GM06990 (cell line): ENCODE results near the gene GPR158.
"Not testable (repeated sequence)": the region's sequence is repeated elsewhere in the genome, so short reads cannot be mapped to it uniquely, and the experiment has no call there.

Experiments
- DNase-seq: peaks from one replicate; pipeline ENCODE4 v3.0.0-alpha.2; 2011; ENCODE audit not compliant: insufficient read length; ENCODE audit errors: extremely low read depth
- H3K27me3 ChIP-seq: replicated peaks from 2 replicates; pipeline ENCODE4 v1.6.0; 2011; ENCODE audit warnings: low read length; ENCODE audit not compliant: control insufficient read depth, insufficient read depth
- H3K36me3 ChIP-seq: 2 replicates; pipeline ENCODE4 v1.5.1; 2011; ENCODE audit warnings: low read length; ENCODE audit not compliant: control insufficient read depth, insufficient read depth
- H3K4me3 ChIP-seq: replicated peaks from 2 replicates; pipeline ENCODE4 v1.5.1; 2011; ENCODE audit warnings: low read depth, mild to moderate bottlenecking, control low read depth, low read length
- TF ChIP-seq, protein P1 (sequence below): IDR thresholded peaks from 2 replicates; pipeline ENCODE4 v1.5.1; 2011; ENCODE audit warnings: low read length, control low read depth, mild to moderate bottlenecking, inconsistent platforms; ENCODE audit not compliant: insufficient read depth, poor library complexity, severe bottlenecking

The GPR158 gene

DNA sequence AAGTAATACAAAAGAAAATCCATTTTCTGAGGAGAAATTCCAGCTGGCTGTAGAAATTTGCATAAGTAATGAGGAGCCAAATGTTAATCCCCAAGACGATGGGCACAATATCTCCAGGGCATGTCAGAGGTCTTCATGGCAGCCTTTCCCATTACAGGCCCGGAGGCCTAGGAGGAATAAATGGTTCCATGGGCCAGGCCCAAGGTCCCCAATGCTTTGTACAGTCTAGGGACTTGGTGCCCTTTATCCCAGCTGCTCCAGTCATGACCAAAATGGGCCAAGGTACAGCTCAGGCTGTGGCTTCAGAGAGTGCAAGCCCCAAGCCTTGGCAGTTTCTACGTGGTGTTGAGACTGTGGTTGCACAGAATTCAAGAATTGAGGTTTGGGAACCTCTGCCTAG lies 182.5 kb downstream of the GPR158 start:
- no peak for DNase-seq
- H3K4me3 ChIP-seq = no peak overlapping the region
- TF ChIP-seq, protein P1, sequence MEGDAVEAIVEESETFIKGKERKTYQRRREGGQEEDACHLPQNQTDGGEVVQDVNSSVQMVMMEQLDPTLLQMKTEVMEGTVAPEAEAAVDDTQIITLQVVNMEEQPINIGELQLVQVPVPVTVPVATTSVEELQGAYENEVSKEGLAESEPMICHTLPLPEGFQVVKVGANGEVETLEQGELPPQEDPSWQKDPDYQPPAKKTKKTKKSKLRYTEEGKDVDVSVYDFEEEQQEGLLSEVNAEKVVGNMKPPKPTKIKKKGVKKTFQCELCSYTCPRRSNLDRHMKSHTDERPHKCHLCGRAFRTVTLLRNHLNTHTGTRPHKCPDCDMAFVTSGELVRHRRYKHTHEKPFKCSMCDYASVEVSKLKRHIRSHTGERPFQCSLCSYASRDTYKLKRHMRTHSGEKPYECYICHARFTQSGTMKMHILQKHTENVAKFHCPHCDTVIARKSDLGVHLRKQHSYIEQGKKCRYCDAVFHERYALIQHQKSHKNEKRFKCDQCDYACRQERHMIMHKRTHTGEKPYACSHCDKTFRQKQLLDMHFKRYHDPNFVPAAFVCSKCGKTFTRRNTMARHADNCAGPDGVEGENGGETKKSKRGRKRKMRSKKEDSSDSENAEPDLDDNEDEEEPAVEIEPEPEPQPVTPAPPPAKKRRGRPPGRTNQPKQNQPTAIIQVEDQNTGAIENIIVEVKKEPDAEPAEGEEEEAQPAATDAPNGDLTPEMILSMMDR = no peak
- H3K27me3 ChIP-seq = no peaks in the 10 kb centered on the region
- H3K36me3 ChIP-seq = no peaks in the 10 kb centered on the region

DNA sequence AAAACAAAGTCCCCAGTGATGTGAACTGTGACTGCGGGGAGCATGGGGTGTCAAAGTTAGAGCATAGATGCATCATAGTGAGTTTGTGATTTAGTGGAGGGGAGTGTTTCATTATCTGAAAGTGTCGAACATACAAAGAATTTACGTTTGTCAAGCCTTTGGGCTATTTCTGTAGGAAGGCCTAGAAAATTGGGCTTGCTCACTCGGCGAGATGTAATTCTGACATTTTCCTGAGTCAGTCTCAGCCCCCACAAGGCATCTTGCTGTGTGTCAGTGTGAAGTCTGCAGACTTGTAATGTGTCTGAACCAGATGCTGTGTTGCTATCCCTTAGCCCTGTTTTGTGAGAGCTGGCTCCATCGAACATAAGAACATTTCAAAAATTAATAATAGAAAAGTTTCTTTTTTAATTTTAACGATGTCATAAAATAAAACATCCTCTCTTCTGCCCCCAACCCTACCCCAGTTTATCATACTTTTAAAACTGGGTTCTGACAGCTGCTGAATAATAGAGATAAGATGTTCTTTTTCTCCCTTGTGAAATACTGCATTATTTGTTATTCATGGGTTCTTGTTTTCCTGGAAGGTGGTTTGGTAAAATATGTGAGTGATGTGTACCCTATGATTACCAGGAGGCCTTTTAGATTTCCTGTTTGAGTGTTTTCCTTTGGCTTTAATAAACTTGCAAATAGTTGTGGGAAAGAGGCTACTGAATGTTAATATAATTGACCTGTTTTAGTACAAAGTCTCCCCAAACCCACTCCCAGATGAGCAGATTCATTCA lies 207.4 kb downstream of the GPR158 start:
- Histone ChIP-seq H3K27me3 (no peaks in the 10 kb centered on the region), H3K36me3 (no peaks in the 10 kb centered on the region), H3K4me3 (no peak overlapping the region)
- no peak for DNase-seq
- TF ChIP-seq, protein P1 = no peak

DNA sequence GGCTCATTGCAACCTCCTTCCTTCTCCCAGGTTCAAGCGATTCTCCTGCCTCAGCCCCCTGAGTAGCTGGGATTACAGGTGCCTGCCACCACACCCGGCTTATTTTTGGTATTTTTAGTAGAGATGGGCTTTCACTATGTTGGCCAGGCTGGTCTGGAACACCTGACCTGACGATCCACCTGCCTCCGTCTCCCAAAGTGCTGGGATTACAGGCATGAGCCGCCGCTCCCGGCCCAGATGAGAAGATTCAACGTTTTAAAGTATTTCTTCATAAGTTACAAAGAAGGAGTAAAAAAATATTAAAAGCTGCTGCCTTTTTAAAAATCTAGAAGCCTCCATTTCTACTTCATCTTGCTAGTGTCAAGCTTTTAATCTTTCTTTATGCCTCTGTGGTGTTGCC lies 208.1 kb downstream of the GPR158 start:
- H3K27me3 ChIP-seq, DNase-seq, H3K36me3 ChIP-seq, H3K4me3 ChIP-seq: not testable (repeated sequence)

DNA sequence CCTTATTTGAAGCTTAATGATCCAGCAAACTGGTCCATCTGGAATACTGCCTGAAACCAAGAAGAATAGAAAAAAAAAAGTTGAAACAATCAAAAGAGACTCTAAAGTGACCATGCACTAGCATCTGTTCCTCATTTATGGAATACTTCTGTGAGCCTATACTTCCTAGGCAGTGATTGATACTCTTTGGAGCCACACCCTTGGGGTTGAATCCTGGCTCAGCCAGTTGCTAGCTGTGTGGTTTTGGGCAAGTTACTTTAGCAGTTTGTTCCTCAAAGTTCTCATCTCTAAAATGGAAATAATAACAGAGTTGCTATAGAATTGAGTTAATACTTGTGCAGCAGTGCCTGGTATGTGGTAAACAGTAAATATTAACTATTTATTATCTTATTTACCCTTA lies 208.9 kb downstream of the GPR158 start:
- TF ChIP-seq, protein P1 = no peak
- DNase-seq = no peak
- H3K27me3 ChIP-seq = no peaks in the 10 kb centered on the region
- no peak overlapping the region for H3K4me3 ChIP-seq
- H3K36me3 ChIP-seq = no peaks in the 10 kb centered on the region

DNA sequence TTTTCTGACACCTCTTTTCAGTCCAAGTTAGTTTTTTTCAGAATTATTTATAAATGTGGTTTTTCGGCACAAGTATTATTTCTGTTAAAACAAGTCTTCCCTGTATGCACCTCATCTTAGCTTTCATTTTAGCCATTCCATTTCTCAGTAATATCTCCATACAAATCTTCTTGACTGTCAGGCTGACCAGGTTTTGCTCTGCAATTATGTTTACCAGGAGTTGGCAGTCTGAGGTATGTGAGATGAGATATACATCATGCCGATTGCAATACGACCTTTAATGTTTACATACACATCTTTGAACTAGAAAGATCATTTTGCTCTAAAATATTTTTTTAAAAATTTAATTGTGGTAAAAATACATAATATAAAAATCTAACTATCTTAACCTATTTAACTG lies 209.8 kb downstream of the GPR158 start:
- Histone ChIP-seq H3K27me3 (no peaks in the 10 kb centered on the region), H3K4me3 (no peak overlapping the region), H3K36me3 (no peaks in the 10 kb centered on the region)
- DNase-seq = no peak
- TF ChIP-seq, protein P1 = no peak

DNA sequence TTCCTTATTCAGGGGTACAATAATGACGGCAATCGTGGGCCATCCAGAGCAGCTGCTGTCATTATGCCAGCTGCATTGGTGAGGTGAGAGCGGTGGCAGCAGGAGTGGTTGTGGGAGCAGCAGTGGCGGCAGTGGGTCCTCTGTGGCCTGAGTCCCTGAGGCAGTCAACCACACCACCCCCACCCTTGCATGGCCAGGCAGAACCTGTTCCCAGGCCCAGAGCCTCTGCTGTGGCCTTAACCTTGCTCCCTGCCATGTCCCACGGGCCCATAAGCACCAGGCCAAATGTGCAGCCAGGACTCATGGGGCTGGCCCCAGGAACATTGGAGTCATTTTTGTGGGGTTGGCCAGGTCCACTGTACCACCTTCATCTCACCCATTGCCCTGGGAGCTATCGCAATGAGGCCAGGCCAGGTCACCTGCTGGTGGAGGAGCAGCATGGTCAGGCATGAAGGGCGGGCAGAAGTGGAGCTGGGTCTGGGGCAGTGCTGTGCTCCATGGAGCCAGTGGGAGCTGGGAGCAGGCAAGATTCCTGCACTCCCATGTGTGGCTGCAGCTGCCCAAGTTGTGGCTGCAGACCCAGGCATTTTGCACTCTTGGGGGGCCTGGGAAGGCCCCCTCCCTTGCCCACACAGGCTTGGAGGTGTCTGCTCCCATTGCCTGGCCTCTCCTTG lies 213.5 kb downstream of the GPR158 start:
- Histone ChIP-seq H3K36me3 (no peaks in the 10 kb centered on the region), H3K27me3 (no peaks in the 10 kb centered on the region), H3K4me3 (no peak overlapping the region)
- no peak for DNase-seq
- TF ChIP-seq, protein P1 = no peak
